IMR-90 (cell line): ENCODE results near the gene PRRX1. TPM values are rescaled to one million over a fixed set of nuclear protein-coding genes. Genes with fewer than 3 reads are reported as not detected.

Experiments used
- ATAC-seq: fragments of 200-7000 bp; cut with Tn5 transposase; 2 replicates; pipeline ENCODE4 v1.9.1; 2020; ENCODE audit warnings: low read depth, mild to moderate bottlenecking, moderate library complexity
- BruUV-seq: library from RNA; stranded (reverse); fragments of 400-500 nt; replicated peaks from 2 replicates; lab custom pipeline; 2021; lab: Mats Ljungman, UMichigan
- CTCF ChIA-PET: fragments of 300-600 bp; formaldehyde crosslinking; extraction: SDS; loops from one replicate; lab custom pipeline; 2021; ENCODE audit warnings: antibody characterized with exemption; lab: Yijun Ruan, JAX
- POLR2A ChIA-PET: fragments of 300-600 bp; sonication (Branson Sonifier 250); formaldehyde crosslinking; loops from one replicate; lab custom pipeline; 2022; ENCODE audit warnings: antibody characterized with exemption; ENCODE audit not compliant: unreplicated experiment; lab: Charles Lee
- DNase-seq: peaks from one replicate; pipeline ENCODE4 v3.0.0; 2013
- H2AFZ ChIP-seq: replicated peaks from 2 replicates; pipeline ENCODE3; 2013; ENCODE audit warnings: low read length, mild to moderate bottlenecking; ENCODE audit not compliant: poor library complexity
- H2AK5ac ChIP-seq: 2 replicates; pipeline ENCODE4 v1.6.1; 2013; ENCODE audit warnings: low read depth, low read length, inconsistent platforms
- H2AK9ac ChIP-seq: replicated peaks from 2 replicates; pipeline ENCODE3; 2013; ENCODE audit warnings: mild to moderate bottlenecking, low read depth, low read length, moderate library complexity; ENCODE audit not compliant: poor library complexity
- H2BK120ac ChIP-seq: 2 replicates; pipeline ENCODE4 v1.6.1; 2013; ENCODE audit warnings: low read depth, low read length, inconsistent platforms
- H2BK15ac ChIP-seq: 3 replicates; pipeline ENCODE4 v1.6.1; 2013; ENCODE audit warnings: low read depth, low read length, inconsistent platforms
- H2BK20ac ChIP-seq: 2 replicates; pipeline ENCODE4 v1.6.1; 2013; ENCODE audit warnings: low read depth, mild to moderate bottlenecking, inconsistent platforms, low read length, moderate library complexity
- H2BK5ac ChIP-seq: 2 replicates; pipeline ENCODE4 v1.6.1; 2013; ENCODE audit warnings: mild to moderate bottlenecking, low read depth, low read length, inconsistent platforms; ENCODE audit not compliant: poor library complexity, severe bottlenecking
- H3K14ac ChIP-seq: replicated peaks from 2 replicates; pipeline ENCODE4 v1.6.1; 2013; ENCODE audit warnings: low read depth, low read length, inconsistent platforms
- H3K18ac ChIP-seq: 2 replicates; pipeline ENCODE4 v1.6.1; 2013; ENCODE audit warnings: low read depth, low read length, control low read depth
- H3K23ac ChIP-seq: 2 replicates; pipeline ENCODE4 v1.6.1; 2013; ENCODE audit warnings: low read depth, low read length, inconsistent platforms
- H3K27ac ChIP-seq: 2 replicates; pipeline ENCODE4 v1.5.1; 2013; ENCODE audit warnings: mild to moderate bottlenecking, control low read depth, low read length; ENCODE audit not compliant: insufficient read depth
- H3K27me3 ChIP-seq: 2 replicates; pipeline ENCODE4 v1.6.1; 2013; ENCODE audit warnings: low read length; ENCODE audit not compliant: control insufficient read depth, insufficient read depth
- H3K36me3 ChIP-seq: 2 replicates; pipeline ENCODE4 v1.6.1; 2013; ENCODE audit warnings: low read length, mixed read lengths; ENCODE audit not compliant: control insufficient read depth, insufficient read depth
- H3K4ac ChIP-seq: 2 replicates; pipeline ENCODE4 v1.6.1; 2013; ENCODE audit warnings: low read depth, low read length, inconsistent platforms
- H3K4me1 ChIP-seq: 2 replicates; pipeline ENCODE4 v1.6.1; 2013; ENCODE audit warnings: low read length, mixed read lengths; ENCODE audit not compliant: control insufficient read depth, insufficient read depth
- H3K4me2 ChIP-seq: 2 replicates; pipeline ENCODE4 v1.6.1; 2013; ENCODE audit warnings: low read depth, mild to moderate bottlenecking, control low read depth, low read length, moderate library complexity
- H3K4me3 ChIP-seq: 2 replicates; pipeline ENCODE4 v1.5.1; 2013; ENCODE audit warnings: low read depth, mild to moderate bottlenecking, control low read depth, low read length, moderate library complexity; ENCODE audit not compliant: insufficient read depth
- H3K56ac ChIP-seq: 2 replicates; pipeline ENCODE4 v1.6.1; 2013; ENCODE audit warnings: low read length, inconsistent platforms; ENCODE audit not compliant: insufficient read depth; ENCODE audit errors: extremely low read depth
- H3K79me1 ChIP-seq, 2 experiments: 2 replicates each; pipeline ENCODE4 v1.6.1; 2013; ENCODE audit warnings: low read length in 2 of 2, inconsistent platforms in 1 of 2, low read depth in 1 of 2
- H3K9ac ChIP-seq: 2 replicates; pipeline ENCODE4 v1.6.1; 2013; ENCODE audit warnings: low read depth, low read length, control low read depth
- H3K9me1 ChIP-seq: 2 replicates; pipeline ENCODE4 v1.6.1; 2013; ENCODE audit warnings: low read length, inconsistent platforms; ENCODE audit not compliant: insufficient read depth
- H3K9me3 ChIP-seq: 2 replicates; pipeline ENCODE4 v1.6.1; 2013; ENCODE audit warnings: low read length; ENCODE audit not compliant: control insufficient read depth, insufficient read depth
- H4K20me1 ChIP-seq: 2 replicates; pipeline ENCODE4 v1.6.1; 2013; ENCODE audit warnings: low read length, inconsistent platforms; ENCODE audit not compliant: insufficient read depth
- H4K5ac ChIP-seq: 2 replicates; pipeline ENCODE4 v1.6.1; 2013; ENCODE audit warnings: mild to moderate bottlenecking, low read depth, low read length, control low read depth
- H4K8ac ChIP-seq, 2 experiments: 2 replicates each; pipeline ENCODE4 v1.6.1; 2013; ENCODE audit warnings: low read depth in 2 of 2, low read length in 2 of 2, control low read depth in 1 of 2, inconsistent platforms in 1 of 2
- H4K91ac ChIP-seq: 2 replicates; pipeline ENCODE4 v1.6.1; 2013; ENCODE audit warnings: low read depth, low read length, inconsistent platforms; ENCODE audit not compliant: insufficient read depth
- BHLHE40 ChIP-seq: fragments of 150-350 bp; IDR thresholded peaks from 2 replicates; pipeline ENCODE4 v1.6.1; 2016; ENCODE audit warnings: mild to moderate bottlenecking, low read depth, low read length
- CEBPB ChIP-seq: IDR thresholded peaks from 2 replicates; pipeline ENCODE4 v1.6.1; 2012; ENCODE audit warnings: low read depth, low read length, improper control_type of control experiment
- CHD1 ChIP-seq: IDR thresholded peaks from 2 replicates; pipeline ENCODE4 v1.6.1; 2012; ENCODE audit warnings: low read depth, low read length, improper control_type of control experiment
- CTCF ChIP-seq: conservative IDR thresholded peaks from 2 replicates; pipeline ENCODE4 v1.5.1; 2012; ENCODE audit warnings: mild to moderate bottlenecking, low read depth, low read length, improper control_type of control experiment
- ELK1 ChIP-seq: fragments of 150-350 bp; IDR thresholded peaks from 2 replicates; pipeline ENCODE4 v1.6.1; 2016; ENCODE audit warnings: low read depth, mild to moderate bottlenecking, low read length, moderate library complexity, borderline replicate concordance
- FOS ChIP-seq: fragments of 150-350 bp; IDR thresholded peaks from 2 replicates; pipeline ENCODE4 v1.6.1; 2016; ENCODE audit warnings: low read depth, low read length
- MAFK ChIP-seq: IDR thresholded peaks from 2 replicates; pipeline ENCODE4 v1.6.1; 2012; ENCODE audit warnings: low read depth, low read length, improper control_type of control experiment
- MAZ ChIP-seq: IDR thresholded peaks from 2 replicates; pipeline ENCODE4 v1.6.1; 2012; ENCODE audit warnings: low read depth, mild to moderate bottlenecking, low read length, improper control_type of control experiment, moderate library complexity, borderline replicate concordance
- MXI1 ChIP-seq: IDR thresholded peaks from 2 replicates; pipeline ENCODE4 v1.6.1; 2012; ENCODE audit warnings: low read depth, mild to moderate bottlenecking, low read length, moderate library complexity, borderline replicate concordance
- NFE2L2 ChIP-seq: fragments of 150-350 bp; IDR thresholded peaks from 2 replicates; pipeline ENCODE4 v1.6.1; 2016; ENCODE audit warnings: low read depth, mild to moderate bottlenecking, low read length
- POLR2A ChIP-seq: IDR thresholded peaks from 2 replicates; pipeline ENCODE4 v1.6.1; 2012; ENCODE audit warnings: mild to moderate bottlenecking, low read depth, low read length
- RAD21 ChIP-seq: IDR thresholded peaks from 2 replicates; pipeline ENCODE4 v1.6.1; 2012; ENCODE audit warnings: low read length, improper control_type of control experiment
- SMC3 ChIP-seq: fragments of 150-350 bp; IDR thresholded peaks from 2 replicates; pipeline ENCODE4 v1.6.1; 2016; ENCODE audit warnings: low read depth, mild to moderate bottlenecking, antibody characterized with exemption, low read length, moderate library complexity
- USF2 ChIP-seq: fragments of 150-350 bp; IDR thresholded peaks from 2 replicates; pipeline ENCODE4 v1.6.1; 2017; ENCODE audit warnings: mild to moderate bottlenecking, antibody characterized with exemption, low read length, low read depth
- WGBS, 2 experiments: methylation state at CpG; one replicate each; pipeline versions ENCODE4 v1.1.5 to v1.1.7; 2013; ENCODE audit warnings: missing lambda C conversion rate in 2 of 2; ENCODE audit not compliant: insufficient read length in 1 of 2; ENCODE audit errors: extremely low coverage in 2 of 2; 5-methylcytosine and 5-hydroxymethylcytosine counted together
- dilution Hi-C: fragments of 300-500 bp; cut with HindIII; formaldehyde crosslinking; loops from one replicate; pipeline ENCODE4 v1.14.3; 2018; ENCODE audit warnings: low sequenced_read_pairs; ENCODE audit not compliant: unreplicated experiment
- in situ Hi-C: fragments of 300-500 bp; cut with MboI; formaldehyde crosslinking; loops from 3 replicates; pipeline ENCODE4 v1.14.3; 2019; ENCODE audit warnings: low sequenced_read_pairs, inconsistent platforms, mixed read lengths
- intact Hi-C: fragments of 100-400 bp; cut with micrococcal nuclease; formaldehyde crosslinking; loops from 2 replicates; pipeline ENCODE4 v1.10.0; 2022
- polyA plus RNA-seq, 3 experiments: library from polyadenylated mRNA; depleted of rRNA; stranded (reverse); fragments of >200 nt; gene quantifications; 2 replicates each; pipeline ENCODE4 v1.2.3, GENCODE V29; 2012; ENCODE audit warnings: low replicate concordance in 1 of 3
- total RNA-seq: library from RNA; depleted of rRNA; stranded (reverse); fragments of >200 nt; gene quantifications from 2 replicates; pipeline ENCODE4 v1.2.3, GENCODE V29; 2012

PRRX1 gene
- total and polyA plus RNA-seq, 2 of the 4 experiments (the other 2 are of a cell fraction), result 50.0 to 65.4 TPM

GRCh38 chr1:170700842-170701615 is 37.1 kb downstream of the PRRX1 start:
- WGBS, 2 experiments, result no CpG with 5 or more reads among the region's 1 CpG
- Histone ChIP-seq H3K4me1 (peaks cover 13% of the 10 kb centered on the region), H4K91ac (no peak overlapping the region; the same call in 1 of the 2 replicates), H4K8ac (peak overlapping the region in 1 of 2 experiments; percentile 1; a peak in 1 of 4 replicates), H3K9ac (no peak overlapping the region), H3K4me3 (no peak overlapping the region), H3K56ac (no peak overlapping the region), H3K23ac (peak overlapping the region; percentile 41), H4K5ac (no peak overlapping the region), H2AFZ (no peak overlapping the region), H2AK9ac (no peak overlapping the region), H2BK20ac (no peak overlapping the region), H3K14ac (peak overlapping the region; percentile 49), H3K79me1 (peaks cover 28 to 51% of the 10 kb centered on the region in 2 experiments), H3K4ac (peak overlapping the region; percentile 65; the same call in 1 of the 2 replicates), H2AK5ac (peak overlapping the region; percentile 71; the same call in 1 of the 2 replicates), H4K20me1 (no peaks in the 10 kb centered on the region), H2BK15ac (no peak overlapping the region), H3K9me1 (peaks cover 8% of the 10 kb centered on the region), H3K27ac (peak overlapping the region; percentile 81; the same call in 1 of the 2 replicates), H3K4me2 (0 out of 2 replicates have a peak overlapping the region, but pooled peaks have one; percentile 1), H2BK5ac (no peak overlapping the region), H3K36me3 (peaks cover 3% of the 10 kb centered on the region; the same call in 1 of the 2 replicates), H3K18ac (peak overlapping the region; percentile 50; the same call in 1 of the 2 replicates), H2BK120ac (peak overlapping the region; percentile 17; the same call in 1 of the 2 replicates), H3K9me3 (no peaks in the 10 kb centered on the region), H3K27me3 (no peaks in the 10 kb centered on the region)
- no TSS peak for BruUV-seq
- dilution Hi-C loops, result no loop called here
- ChIA-PET CTCF (no interaction called here), POLR2A (no interaction called here)
- ATAC-seq, result peak; percentile 24
- intact Hi-C loops, result no loop called here
- in situ Hi-C loops, result loop anchor here (25.0 kb wide), 1 partner anchor 1589 kb away; the partner anchor contains the start of gene ATP1B1
- peak; percentile 61 for DNase-seq
- TF ChIP-seq CHD1, result no peak
- no peak for TF ChIP-seq MAFK
- no peak for TF ChIP-seq SMC3
- no peak for TF ChIP-seq MAZ
- TF ChIP-seq RAD21, result no peak
- no peak for TF ChIP-seq USF2
- TF ChIP-seq ELK1, result no peak
- TF ChIP-seq POLR2A, result no peak
- TF ChIP-seq BHLHE40, result no peak
- TF ChIP-seq FOS, result no peak
- no peak for TF ChIP-seq NFE2L2
- no peak for TF ChIP-seq CTCF
- TF ChIP-seq MXI1, result no peak
- no peak for TF ChIP-seq CEBPB
